ENCODE measurements around the gene TAF6L.

TAF6L gene

DNA sequence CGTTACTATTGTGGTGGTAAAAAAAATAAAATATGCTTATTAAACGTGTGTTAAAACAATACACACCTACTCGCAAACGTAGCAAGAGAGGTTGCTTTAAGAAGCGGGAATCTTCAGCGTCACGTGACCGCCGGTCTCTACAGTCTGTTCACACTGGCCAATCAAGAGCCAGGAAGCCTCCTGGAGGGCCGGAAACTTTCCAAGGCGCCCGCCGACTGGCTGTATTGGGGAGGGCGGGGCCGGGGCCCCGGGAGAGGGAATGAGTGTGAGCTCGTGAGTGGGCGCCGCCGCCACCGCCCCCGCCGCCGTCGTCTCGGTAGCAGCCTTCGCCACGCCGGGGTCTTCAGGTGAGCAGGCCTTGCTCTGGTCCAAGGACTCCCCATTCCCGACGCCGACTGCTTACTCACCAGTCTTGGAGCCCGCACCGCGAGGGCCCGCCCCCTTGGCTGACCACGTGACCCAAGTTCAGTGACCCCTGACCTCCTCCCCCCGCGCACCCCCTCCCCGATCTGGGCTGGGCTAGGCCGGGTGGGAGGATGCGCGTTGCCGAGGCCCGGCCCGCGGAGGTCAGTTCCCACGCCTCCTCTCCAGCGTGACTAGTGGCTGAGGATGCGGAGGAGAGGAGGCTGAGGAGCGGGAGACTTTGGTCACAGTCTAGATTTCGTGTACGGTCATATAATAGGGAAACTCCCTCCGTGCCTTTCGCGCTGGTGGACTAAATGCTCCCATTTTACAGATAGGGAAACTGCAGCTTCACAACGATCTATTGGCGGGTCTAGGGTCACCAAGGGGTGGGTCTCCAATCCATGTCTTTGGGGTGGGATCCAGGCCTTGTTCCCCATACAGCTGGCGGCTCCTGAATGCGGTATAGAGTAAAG, at the start of gene TAF6L:
TSS of gene TAF6L (plus strand) at position 253 of the 878 bp plus-strand sequence. CDS start 4,388 bp downstream, outside the sequence.
- no peaks in the 10 kb centered on the region for H3K9me3 ChIP-seq
- DNase-seq: peak; percentile 99
- H3K4me1 ChIP-seq: peaks cover 0 to 24% (median 21%) of the 10 kb centered on the region in 4 donors
- H3K27me3 ChIP-seq: no peaks in the 10 kb centered on the region
- H3K27ac ChIP-seq: peak within 1 kb of the TSS; percentile 84 to 89
- peaks cover 20 to 27% (median 24%) of the 10 kb centered on the region in 3 donors for H3K36me3 ChIP-seq
- peak within 1 kb of the TSS; percentile 57 to 67 for H3K4me3 ChIP-seq
- TF ChIP-seq CTCF (IDR thresholded peaks at IDR 0.05): no peak
- intact Hi-C loops (cut with DNase I; ENCODE audit: low total_unique reads): no loop called here

DNA sequence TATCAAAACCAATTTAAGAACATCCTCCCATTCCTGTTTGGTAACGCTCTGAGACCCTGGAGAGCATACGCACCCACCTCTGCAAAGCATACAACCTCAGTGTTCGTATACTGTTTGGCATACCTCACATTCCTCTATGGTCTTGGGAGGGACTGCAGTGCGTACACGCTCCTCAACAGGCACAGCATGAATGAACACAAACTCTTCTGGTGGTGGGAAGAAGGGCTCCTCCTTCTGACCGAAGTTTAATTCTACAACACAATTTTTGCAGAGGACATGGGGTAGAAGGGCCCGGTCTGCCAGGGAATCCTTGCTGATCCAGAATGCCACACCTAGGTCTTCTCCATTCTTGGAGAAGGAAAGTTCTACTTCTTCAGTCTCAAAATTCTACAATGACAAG, 49.2 kb upstream of the TAF6L start:
- TF ChIP-seq CTCF (IDR thresholded peaks at IDR 0.05): no peak
- Histone ChIP-seq H3K27ac (no peak overlapping the region), H3K9me3 (no peaks in the 10 kb centered on the region), H3K36me3 (peaks cover 70 to 73% (median 72%) of the 10 kb centered on the region in 3 donors), H3K27me3 (no peaks in the 10 kb centered on the region), H3K4me1 (peaks cover 0 to 34% (median 23%) of the 10 kb centered on the region in 4 donors), H3K4me3 (no peak overlapping the region)
- intact Hi-C loops (cut with DNase I; ENCODE audit: low total_unique reads): no loop called here
- no peak for DNase-seq

DNA sequence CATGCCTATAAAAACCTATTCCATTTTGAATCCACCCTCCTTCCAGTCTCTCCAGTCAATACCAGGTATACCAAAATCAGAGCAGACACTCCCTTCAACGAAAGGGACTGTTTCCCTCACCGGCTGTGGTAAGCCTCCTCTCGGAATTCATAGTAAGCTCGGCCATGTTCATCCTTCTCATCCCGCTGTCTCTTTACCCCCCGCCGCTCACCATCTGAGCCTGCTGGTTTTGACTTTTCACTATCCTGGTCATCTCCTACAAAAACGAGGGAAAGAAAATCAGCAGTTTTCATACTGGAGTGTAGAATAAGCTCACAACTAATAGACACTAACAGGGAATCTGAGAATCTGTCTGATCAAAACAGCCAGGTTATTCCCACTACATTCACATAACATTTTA, 47.0 kb upstream of the TAF6L start:
- Histone ChIP-seq H3K9me3 (no peaks in the 10 kb centered on the region), H3K27me3 (no peaks in the 10 kb centered on the region), H3K27ac (peak overlapping the region; percentile 2 to 90), H3K4me1 (peaks cover 0 to 36% (median 23%) of the 10 kb centered on the region in 4 donors), H3K4me3 (peak overlapping the region; percentile 85 to 89), H3K36me3 (peaks cover 49 to 51% (median 50%) of the 10 kb centered on the region in 3 donors)
- no peak for DNase-seq
- no peak for TF ChIP-seq CTCF (IDR thresholded peaks at IDR 0.05)
- intact Hi-C loops (cut with DNase I; ENCODE audit: low total_unique reads): no loop called here

GRCh38 chr11:62725646-62726045, 45.5 kb upstream of the TAF6L start:
- peak overlapping the region; percentile 88 to 90 for H3K27ac ChIP-seq
- H3K4me1 ChIP-seq: peaks cover 0 to 50% (median 37%) of the 10 kb centered on the region in 4 donors
- H3K27me3 ChIP-seq: no peaks in the 10 kb centered on the region
- TF ChIP-seq CTCF (IDR thresholded peaks at IDR 0.05): no peak
- intact Hi-C loops (cut with DNase I; ENCODE audit: low total_unique reads): no loop called here
- peak overlapping the region; percentile 85 to 89 for H3K4me3 ChIP-seq
- H3K36me3 ChIP-seq: peaks cover 34 to 37% (median 37%) of the 10 kb centered on the region in 3 donors
- DNase-seq: no peak
- no peaks in the 10 kb centered on the region for H3K9me3 ChIP-seq

DNA sequence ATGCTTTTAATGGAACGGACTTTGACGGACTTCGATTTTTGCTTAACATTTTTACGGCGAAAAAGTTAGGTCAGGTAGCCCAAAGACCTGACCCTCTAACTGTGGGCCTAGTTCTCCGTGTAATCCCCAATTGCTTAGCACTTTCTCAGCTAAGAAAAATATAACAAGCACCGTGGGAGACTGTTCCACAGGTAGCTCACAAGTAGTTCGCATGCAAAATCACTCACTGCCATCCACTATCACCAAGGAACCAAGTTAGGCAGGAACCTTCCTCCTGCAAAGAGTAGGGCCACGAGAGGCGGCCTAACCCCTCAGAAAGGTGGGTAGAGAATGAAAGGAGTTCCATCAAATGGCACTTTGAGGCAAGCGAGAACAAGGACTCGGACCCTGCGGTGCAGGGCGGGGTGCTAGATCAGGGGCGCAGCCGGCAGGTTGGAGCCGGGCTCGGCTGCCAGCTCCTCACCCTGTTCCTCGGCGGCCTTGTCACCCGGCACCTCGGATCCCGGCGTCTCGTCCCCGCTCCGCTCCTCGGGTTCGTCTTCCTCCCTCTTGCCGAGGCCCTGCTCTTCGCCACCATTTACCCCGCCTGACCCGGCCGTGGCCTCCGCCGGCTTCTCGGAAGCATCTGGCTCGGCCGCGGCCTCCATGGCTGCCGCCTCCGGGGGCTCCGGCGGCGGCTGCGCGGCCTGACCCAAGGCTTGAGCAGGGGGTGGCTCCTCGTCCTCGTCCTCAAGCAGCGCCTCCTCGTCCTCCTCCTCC, 44.9 kb upstream of the TAF6L start:
- intact Hi-C loops (cut with DNase I; ENCODE audit: low total_unique reads): no loop called here

More for the DNA sequence above, 44.9 kb upstream of the TAF6L start:
- Histone ChIP-seq H3K9me3 (no peaks in the 10 kb centered on the region), H3K36me3 (peaks cover 30 to 33% (median 30%) of the 10 kb centered on the region in 3 donors), H3K4me3 (peak overlapping the region; percentile 85 to 89), H3K27me3 (no peaks in the 10 kb centered on the region), H3K4me1 (peaks cover 0 to 57% (median 42%) of the 10 kb centered on the region in 4 donors), H3K27ac (peak overlapping the region; percentile 88 to 90)
- peak in 1 of 2 donors; percentile 70 for DNase-seq
- TF ChIP-seq CTCF (IDR thresholded peaks at IDR 0.05): no peak
